HG02938 (cell line): Measurements from ENCODE around the gene NUP188.

ENCODE experiments used
- ATAC-seq: cut with Tn5 transposase; IDR thresholded peaks from one replicate; pipeline ENCODE4 v1.9.1; 2021; ENCODE audit warnings: mild to moderate bottlenecking, moderate library complexity; ENCODE audit not compliant: unreplicated experiment

Gene NUP188

GRCh38 chr9:129007035-129007765, 59.7 kb downstream of the NUP188 start:
- ATAC-seq = no peak

- no peak for ATAC-seq
Observed at GRCh38 chr9:129007766-129008468, 60.4 kb downstream of the NUP188 start.

- ATAC-seq = no peak
Observed at GRCh38 chr9:129008469-129008965, 61.0 kb downstream of the NUP188 start.

GRCh38 chr9:129008986-129009583, 61.6 kb downstream of the NUP188 start:
- ATAC-seq = no peak

- ATAC-seq = no peak
Observed at GRCh38 chr9:129009584-129010141, 62.2 kb downstream of the NUP188 start.

GRCh38 chr9:129010267-129010975, 62.9 kb downstream of the NUP188 start:
- no peak for ATAC-seq

GRCh38 chr9:129011170-129011569, 63.7 kb downstream of the NUP188 start:
- no peak for ATAC-seq

- no peak for ATAC-seq
Observed at GRCh38 chr9:129011761-129012181, 64.3 kb downstream of the NUP188 start.

GRCh38 chr9:129012343-129012742, 64.8 kb downstream of the NUP188 start:
- no peak for ATAC-seq

GRCh38 chr9:129012893-129013448, 65.5 kb downstream of the NUP188 start:
- no peak for ATAC-seq

GRCh38 chr9:129013674-129014073, 66.2 kb downstream of the NUP188 start:
- ATAC-seq = no peak

GRCh38 chr9:129014124-129014523, 66.6 kb downstream of the NUP188 start:
- ATAC-seq = no peak

- no peak for ATAC-seq
Observed at GRCh38 chr9:129014608-129015007, 67.1 kb downstream of the NUP188 start.

- ATAC-seq = peak; percentile 54
Observed at GRCh38 chr9:129021091-129021490, 73.6 kb downstream of the NUP188 start.

GRCh38 chr9:129022037-129022436, 74.5 kb downstream of the NUP188 start:
- ATAC-seq = no peak

- no peak for ATAC-seq
Observed at GRCh38 chr9:129023036-129023907, 75.8 kb downstream of the NUP188 start.

GRCh38 chr9:129023908-129024233, 76.4 kb downstream of the NUP188 start:
- ATAC-seq = no peak

GRCh38 chr9:129026442-129027223, 79.1 kb downstream of the NUP188 start:
- ATAC-seq = no peak

- no peak for ATAC-seq
Observed at GRCh38 chr9:129027224-129027684, 79.8 kb downstream of the NUP188 start.
